HepG2 (cell line): ENCODE results near the gene MKS1. TPM values are rescaled to one million over a fixed set of nuclear protein-coding genes. Genes with fewer than 3 reads are reported as not detected.
A peak's percentile ranks its signal among the peaks of the same experiment; 100 is the strongest.

ENCODE experiments used
- HNRNPL ChIP-seq: fragments of 200-400 bp; formaldehyde crosslinking; IDR thresholded peaks from 2 replicates; pipeline ENCODE4 v1.6.1; 2017; ENCODE audit warnings: mild to moderate bottlenecking, low read depth, low read length
- LBX2 ChIP-seq: sonication (generic); formaldehyde crosslinking; IDR thresholded peaks from 2 replicates; pipeline ENCODE4 v1.5.0; 2020; ENCODE audit warnings: missing genetic modification reagents, mild to moderate bottlenecking, borderline replicate concordance
- MIER3 ChIP-seq: IDR thresholded peaks from 2 replicates; pipeline ENCODE4 v1.6.1; 2016; ENCODE audit warnings: missing compliant biosample characterization, borderline replicate concordance
- MYC ChIP-seq: sonication (generic); formaldehyde crosslinking; IDR thresholded peaks from 2 replicates; pipeline ENCODE4 v1.9.0; 2021; ENCODE audit warnings: missing genetic modification reagents, borderline replicate concordance
- NR2F6 ChIP-seq, 2 experiments: IDR thresholded peaks; 2 replicates each; pipeline ENCODE4 v1.6.1; 2016; ENCODE audit warnings: antibody characterized with exemption in 1 of 2, mild to moderate bottlenecking in 1 of 2
- RFXAP ChIP-seq: sonication (generic); formaldehyde crosslinking; IDR thresholded peaks from 2 replicates; pipeline ENCODE4 v1.4.0; 2020; ENCODE audit warnings: missing genetic modification reagents, borderline replicate concordance
- SRY ChIP-seq: sonication (generic); formaldehyde crosslinking; IDR thresholded peaks from 2 replicates; pipeline ENCODE4 v1.8.0; 2022; ENCODE audit warnings: mild to moderate bottlenecking, missing genetic modification reagents
- STAT6 ChIP-seq: sonication (generic); formaldehyde crosslinking; IDR thresholded peaks from 2 replicates; pipeline ENCODE4 v1.4.0; 2020; ENCODE audit warnings: missing genetic modification reagents, mild to moderate bottlenecking, borderline replicate concordance
- TRAFD1 ChIP-seq: sonication (generic); formaldehyde crosslinking; IDR thresholded peaks from 2 replicates; pipeline ENCODE4 v1.5.1; 2020; ENCODE audit warnings: missing genetic modification reagents, mild to moderate bottlenecking, borderline replicate concordance
- USF2 ChIP-seq, 2 experiments: sonication (generic) in 1 of 2; formaldehyde crosslinking in 1 of 2; IDR thresholded peaks; 2 replicates each; pipeline versions ENCODE4 v1.5.1 to v1.6.1; 2011 to 2020; ENCODE audit warnings: borderline replicate concordance in 1 of 2, low read depth in 1 of 2, low read length in 1 of 2, mild to moderate bottlenecking in 1 of 2, missing genetic modification reagents in 1 of 2, moderate library complexity in 1 of 2
- YY1 ChIP-seq: IDR thresholded peaks from 2 replicates; pipeline ENCODE4 v1.6.1; 2011; ENCODE audit warnings: low read length, low read depth, moderate library complexity, mild to moderate bottlenecking; ENCODE audit not compliant: insufficient read depth, insufficient replicate concordance
- ZBTB42 ChIP-seq: sonication (generic); formaldehyde crosslinking; IDR thresholded peaks from 2 replicates; pipeline ENCODE4 v1.5.0; 2020; ENCODE audit warnings: mild to moderate bottlenecking, missing genetic modification reagents
- ZFP36L2 ChIP-seq: sonication (generic); formaldehyde crosslinking; IDR thresholded peaks from 2 replicates; pipeline ENCODE4 v1.4.0; 2020; ENCODE audit warnings: missing genetic modification reagents
- ZGPAT ChIP-seq: IDR thresholded peaks from 2 replicates; pipeline ENCODE4 v1.6.1; 2016; ENCODE audit warnings: mild to moderate bottlenecking
- ZNF263 ChIP-seq: sonication (generic); formaldehyde crosslinking; IDR thresholded peaks from 2 replicates; pipeline ENCODE4 v1.4.0; 2020; ENCODE audit warnings: missing genetic modification reagents
- ZNF329 ChIP-seq: sonication (generic); formaldehyde crosslinking; IDR thresholded peaks from 2 replicates; pipeline ENCODE4 v1.9.0; 2021; ENCODE audit warnings: low read depth, mild to moderate bottlenecking, missing genetic modification reagents
- ZNF580 ChIP-seq: IDR thresholded peaks from 2 replicates; pipeline ENCODE4 v1.6.1; 2016; ENCODE audit warnings: low read depth, borderline replicate concordance
- ZNF672 ChIP-seq: sonication (generic); formaldehyde crosslinking; IDR thresholded peaks from 2 replicates; pipeline ENCODE4 v1.8.1; 2022; ENCODE audit warnings: missing genetic modification reagents
- polyA plus RNA-seq, 8 experiments: library from polyadenylated mRNA; depleted of rRNA in 3 of 8; stranded (reverse) in 7 of 8; unstranded in 1 of 8; fragments of >200 nt; fragmentation: Illumina TruSeq in 4 of 8; extraction: Trizol in 4 of 8; gene quantifications; 2 replicates each; pipeline versions ENCODE4 v1.2.1 to v1.2.3, GENCODE V29; 2011 to 2016; ENCODE audit warnings: low read depth in 4 of 8, missing spikeins in 1 of 8, mixed read lengths in 1 of 8; ENCODE audit not compliant: insufficient read depth in 1 of 8
- total RNA-seq, 5 experiments: library from RNA; depleted of rRNA; stranded (reverse); fragments of >200 nt; fragmentation: Illumina TruSeq; extraction: Trizol; gene quantifications; 2 replicates each; pipeline ENCODE4 v1.2.3, GENCODE V29; 2016; ENCODE audit warnings: low read depth in 1 of 5

The MKS1 gene
- total and polyA plus RNA-seq, 2 of the 13 experiments (the other 11 are each of a cell fraction or from before 2014, with no cell fraction given), result 16.1 to 26.3 TPM

GRCh38 chr17:58219007-58219788 is at the start of gene MKS1 (continued):
- TF ChIP-seq STAT6 (CRISPR knock-in tag), result no peak
- no peak for TF ChIP-seq NR2F6 (IDR thresholded peaks at IDR 0.05)
- peak; percentile 36; the same call in 1 of the 2 replicates for TF ChIP-seq NR2F6 (CRISPR knock-in tag; IDR thresholded peaks at IDR 0.05)
- TF ChIP-seq LBX2 (CRISPR knock-in tag), result peak; percentile 46; the same call in 1 of the 2 replicates
- TF ChIP-seq ZNF580 (CRISPR knock-in tag), result peak; percentile 70; the same call in 1 of the 2 replicates
- TF ChIP-seq TRAFD1 (CRISPR knock-in tag), result peak; percentile 31; the same call in 1 of the 2 replicates
- TF ChIP-seq ZBTB42, result peak; percentile 87; the same call in 1 of the 2 replicates
- peak; percentile 88 for TF ChIP-seq RFXAP (CRISPR knock-in tag)
- TF ChIP-seq ZNF263 (CRISPR knock-in tag), result peak; percentile 54; the same call in 1 of the 2 replicates
- no peak for TF ChIP-seq USF2 (IDR thresholded peaks at IDR 0.05; ENCODE audit: low read depth, low read length)
- TF ChIP-seq USF2 (CRISPR knock-in tag; IDR thresholded peaks at IDR 0.05; ENCODE audit: borderline replicate concordance), result 0 out of 2 replicates have a peak, but pooled peaks have one; percentile 45
- peak; percentile 92; the same call in 1 of the 2 replicates for TF ChIP-seq MIER3 (CRISPR knock-in tag)
- TF ChIP-seq ZNF672, result no peak
- TF ChIP-seq ZGPAT, result peak; percentile 91
- TF ChIP-seq ZNF329 (CRISPR knock-in tag), result no peak
- TF ChIP-seq MYC, result peak; percentile 78
- peak; percentile 98 for TF ChIP-seq YY1
- TF ChIP-seq SRY, result no peak
- TF ChIP-seq ZFP36L2 (CRISPR knock-in tag), result no peak; the same call in 1 of the 2 replicates
- TF ChIP-seq HNRNPL, result 0 out of 2 replicates have a peak, but pooled peaks have one; percentile 27
